ENCODE results near the gene MYRF. TPM values are rescaled to one million over a fixed set of nuclear protein-coding genes. Genes with fewer than 3 reads are reported as not detected.

MYRF gene
- total RNA-seq, 1 donor from 2014 or later, result 13.7 TPM

DNA sequence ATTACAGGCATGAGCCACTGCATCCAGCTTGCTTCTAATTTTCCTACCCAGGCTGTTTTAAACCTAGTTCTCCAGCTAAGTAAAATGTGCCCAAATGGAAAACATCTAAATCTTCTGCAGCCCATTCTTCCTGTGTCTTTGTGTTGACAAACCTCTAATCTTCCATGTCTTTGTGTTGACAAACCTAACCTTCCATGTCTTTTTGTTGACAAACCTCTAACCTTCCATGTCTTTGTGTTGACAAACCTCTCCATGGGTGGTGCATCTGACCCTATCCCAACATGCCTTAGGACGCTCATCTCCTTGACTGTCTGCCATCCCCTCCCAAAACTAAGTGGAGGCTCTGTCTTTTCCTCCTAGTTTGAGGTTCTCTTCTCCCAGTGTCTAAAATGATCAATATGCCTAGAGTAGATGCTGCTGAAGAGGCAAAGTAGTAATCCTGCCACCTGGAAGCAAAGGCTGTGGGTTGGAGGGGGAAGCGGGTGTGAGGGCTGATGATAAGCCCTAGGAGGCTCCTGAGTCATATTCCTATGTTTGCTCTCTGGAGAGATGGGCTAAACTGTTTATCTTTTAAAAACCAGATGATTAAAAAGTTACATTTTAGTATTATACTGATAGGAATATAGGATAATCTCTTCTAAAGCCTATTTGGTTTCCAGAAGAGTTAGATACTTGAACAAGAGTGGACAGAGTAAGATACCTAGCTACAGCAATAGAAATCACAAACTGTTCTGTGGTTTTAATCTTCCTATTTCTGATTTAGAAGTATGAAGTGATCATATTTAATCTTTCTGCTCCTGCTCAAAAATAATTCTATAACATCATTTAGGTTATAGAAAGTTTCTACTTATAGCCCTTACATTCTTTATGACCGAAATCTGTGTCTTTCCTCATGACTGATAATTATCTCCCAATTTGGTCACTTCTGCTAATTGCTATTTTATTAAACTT is 48.2 kb downstream of the MYRF start:
- no peak for DNase-seq (ENCODE audit: low read depth)
- TF ChIP-seq CTCF (IDR thresholded peaks at IDR 0.05; ENCODE audit: insufficient read depth, low read length, poor library complexity, severe bottlenecking), result no peak
- Histone ChIP-seq H3K27me3 (ENCODE audit: control insufficient read depth, insufficient read depth, low read length) (no peaks in the 10 kb centered on the region), H3K4me3 (ENCODE audit: low read depth, low read length) (no peak overlapping the region), H3K36me3 (ENCODE audit: control insufficient read depth, insufficient read depth, low read length) (peaks cover 4% of the 10 kb centered on the region)

- no peak for TF ChIP-seq CTCF (IDR thresholded peaks at IDR 0.05; ENCODE audit: insufficient read depth, low read length, poor library complexity, severe bottlenecking)
- Histone ChIP-seq H3K27me3 (ENCODE audit: control insufficient read depth, insufficient read depth, low read length) (no peaks in the 10 kb centered on the region), H3K4me3 (ENCODE audit: low read depth, low read length) (no peak overlapping the region), H3K36me3 (ENCODE audit: control insufficient read depth, insufficient read depth, low read length) (peaks cover 4% of the 10 kb centered on the region)
- no peak for DNase-seq (ENCODE audit: low read depth)
Observed at GRCh38 chr11:61802605-61803004, 50.2 kb downstream of the MYRF start.

DNA sequence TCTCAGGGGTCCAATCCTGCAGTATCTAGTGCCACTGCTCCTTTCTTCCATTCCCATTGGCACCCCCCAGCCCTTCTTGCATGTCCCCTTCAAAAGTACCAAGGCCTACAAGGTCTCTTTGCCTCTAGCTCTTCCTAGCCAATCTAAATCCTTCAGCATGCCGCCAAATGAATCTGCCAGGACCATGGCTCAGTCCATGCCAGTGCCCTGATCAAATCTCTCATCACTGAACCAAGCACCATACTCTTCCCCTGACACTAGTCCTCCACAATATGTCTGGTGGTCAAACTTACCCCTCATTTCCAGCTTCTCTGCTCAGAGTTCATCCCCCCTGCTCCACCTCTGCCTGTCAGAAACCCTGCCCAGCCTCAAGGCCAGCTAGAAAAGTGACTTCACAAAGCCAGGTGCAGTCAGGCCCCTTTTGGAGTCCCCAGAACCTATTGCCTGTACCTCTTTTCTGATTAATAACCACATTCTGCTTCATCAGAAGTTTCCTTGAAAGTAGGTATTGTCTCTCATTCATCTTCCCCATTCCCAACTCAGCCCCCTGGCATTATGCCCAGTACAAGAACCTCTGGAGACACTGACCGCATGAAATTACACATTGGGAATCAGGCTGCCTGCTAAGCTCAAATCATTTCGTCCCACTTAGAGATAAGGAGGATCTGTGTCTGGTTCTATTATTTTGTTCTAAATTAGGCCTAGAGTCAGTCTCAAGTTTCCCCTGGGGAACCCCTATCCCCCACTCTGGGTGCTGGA is 51.6 kb downstream of the MYRF start:
- H3K4me3 ChIP-seq (ENCODE audit: low read depth, low read length), result no peak overlapping the region
- peaks cover 4% of the 10 kb centered on the region for H3K36me3 ChIP-seq (ENCODE audit: control insufficient read depth, insufficient read depth, low read length)
- H3K27me3 ChIP-seq (ENCODE audit: control insufficient read depth, insufficient read depth, low read length), result no peaks in the 10 kb centered on the region
- DNase-seq (ENCODE audit: low read depth), result no peak
- TF ChIP-seq CTCF (IDR thresholded peaks at IDR 0.05; ENCODE audit: insufficient read depth, low read length, poor library complexity, severe bottlenecking), result no peak

DNA sequence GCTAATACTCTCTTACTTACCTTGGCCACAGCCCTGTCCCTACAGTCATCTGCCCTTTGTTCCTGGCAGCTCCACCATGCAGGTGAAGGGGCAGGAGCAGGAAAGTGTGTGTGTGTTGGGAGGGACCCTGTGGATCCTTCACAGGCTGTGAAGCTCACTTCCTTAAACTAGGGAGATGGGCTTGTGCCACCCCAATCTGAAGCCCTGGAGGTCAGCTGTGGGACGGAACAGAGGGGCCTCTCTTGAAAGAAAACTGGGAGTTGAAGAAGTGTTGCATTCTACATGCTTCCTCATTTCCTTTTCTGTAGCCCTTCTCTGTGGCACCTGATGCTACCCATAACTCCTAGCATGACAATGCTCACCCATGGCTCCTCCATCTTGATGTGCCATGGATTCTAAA is 52.7 kb downstream of the MYRF start:
- Histone ChIP-seq H3K36me3 (ENCODE audit: control insufficient read depth, insufficient read depth, low read length) (peaks cover 8% of the 10 kb centered on the region), H3K4me3 (ENCODE audit: low read depth, low read length) (no peak overlapping the region), H3K27me3 (ENCODE audit: control insufficient read depth, insufficient read depth, low read length) (no peaks in the 10 kb centered on the region)
- no peak for DNase-seq (ENCODE audit: low read depth)
- TF ChIP-seq CTCF (IDR thresholded peaks at IDR 0.05; ENCODE audit: insufficient read depth, low read length, poor library complexity, severe bottlenecking), result no peak

GRCh38 chr11:61806785-61807184 is 54.3 kb downstream of the MYRF start:
- Histone ChIP-seq H3K36me3 (ENCODE audit: control insufficient read depth, insufficient read depth, low read length) (peaks cover 8% of the 10 kb centered on the region), H3K27me3 (ENCODE audit: control insufficient read depth, insufficient read depth, low read length) (no peaks in the 10 kb centered on the region), H3K4me3 (ENCODE audit: low read depth, low read length) (no peak overlapping the region)
- TF ChIP-seq CTCF (IDR thresholded peaks at IDR 0.05; ENCODE audit: insufficient read depth, low read length, poor library complexity, severe bottlenecking), result no peak
- DNase-seq (ENCODE audit: low read depth), result no peak

All from kidney epithelial cell (primary cell).